Measurements from ENCODE around the gene POU6F2.
A peak's percentile ranks its signal among the peaks of the same experiment; 100 is the strongest.

The POU6F2 gene

DNA sequence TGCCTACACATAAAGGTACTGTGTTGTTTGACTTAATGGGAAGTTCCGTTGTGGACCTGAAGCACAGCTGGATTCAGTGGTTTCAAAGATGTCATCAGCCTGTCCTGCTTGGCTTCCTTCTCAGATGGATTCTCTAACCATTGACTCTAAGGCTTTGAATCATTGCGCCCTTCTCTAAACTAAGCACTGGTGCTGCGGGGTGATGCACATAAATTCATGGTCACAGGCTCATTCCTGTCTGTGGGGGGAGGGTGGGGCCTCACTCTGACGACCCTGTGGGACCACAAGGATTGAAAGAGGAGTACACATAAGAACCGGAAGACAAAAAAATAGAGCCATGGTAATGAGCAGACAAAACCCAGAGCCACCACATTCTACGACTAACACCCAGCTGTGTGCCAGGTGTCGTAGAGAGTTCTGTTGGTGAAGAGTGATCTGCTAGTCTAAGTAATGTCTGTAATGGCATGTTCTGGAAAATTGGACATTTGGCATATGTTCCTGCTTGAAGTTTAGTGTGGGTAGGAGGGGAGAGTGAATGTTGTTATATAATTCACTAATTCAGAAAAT is 491.2 kb downstream of the POU6F2 start:
- no peaks in the 10 kb centered on the region for H3K27me3 ChIP-seq (ENCODE audit: insufficient read depth, low read length, poor library complexity, severe bottlenecking)
- no peaks in the 10 kb centered on the region for H3K9me3 ChIP-seq (ENCODE audit: insufficient read depth, low read depth, low read length)
- H3K4me2 ChIP-seq (ENCODE audit: low read depth, low read length, poor library complexity, severe bottlenecking), result no peak overlapping the region
- no peak overlapping the region for H3K4me3 ChIP-seq (ENCODE audit: low read length, poor library complexity, severe bottlenecking)
- no peak overlapping the region for H2AFZ ChIP-seq (ENCODE audit: low read length)
- H4K20me1 ChIP-seq (ENCODE audit: insufficient read depth, low read length, poor library complexity, severe bottlenecking), result no peaks in the 10 kb centered on the region
- H3K4me1 ChIP-seq (ENCODE audit: insufficient read depth, low read length, poor library complexity, severe bottlenecking), result peaks cover 5% of the 10 kb centered on the region
- no peaks in the 10 kb centered on the region for H3F3A ChIP-seq (ENCODE audit: low read depth)
- TF ChIP-seq CTCF (conservative IDR thresholded peaks at IDR 0.05; ENCODE audit: low read length) (no peak), EZH2phosphoT487 (IDR thresholded peaks at IDR 0.05; ENCODE audit: borderline replicate concordance) (no peak)
- H3K9ac ChIP-seq (ENCODE audit: low read depth, low read length, poor library complexity, severe bottlenecking), result no peak overlapping the region
- no peaks in the 10 kb centered on the region for H3K36me3 ChIP-seq (ENCODE audit: insufficient read depth, low read length)
- H3K9me2 ChIP-seq (replicated peaks; ENCODE audit: low read depth, low read length), result no peaks in the 10 kb centered on the region
- H3K79me2 ChIP-seq (ENCODE audit: insufficient read depth, low read length), result no peaks in the 10 kb centered on the region

DNA sequence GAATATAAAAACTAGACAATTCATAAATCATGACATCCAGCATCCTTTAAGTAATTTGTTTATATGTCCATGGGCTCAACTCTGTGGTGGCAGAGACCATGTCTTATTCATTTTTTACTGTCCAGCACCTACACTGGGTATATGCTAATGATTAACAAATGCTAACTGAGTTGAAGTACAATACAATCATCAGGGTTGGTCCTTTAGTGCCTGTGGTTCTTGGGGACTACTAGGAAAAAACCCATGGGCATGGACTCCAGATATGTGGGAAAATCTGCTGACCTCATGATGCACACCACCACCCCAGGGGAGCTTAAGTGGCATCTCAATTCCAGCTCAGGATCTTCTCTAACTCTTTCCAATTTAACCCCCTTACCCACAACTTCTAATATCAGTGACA is 503.2 kb downstream of the POU6F2 start:
- no peaks in the 10 kb centered on the region for H3K79me2 ChIP-seq (ENCODE audit: insufficient read depth, low read length)
- H3K9me3 ChIP-seq (ENCODE audit: insufficient read depth, low read depth, low read length), result no peaks in the 10 kb centered on the region
- no peaks in the 10 kb centered on the region for H3K9me2 ChIP-seq (replicated peaks; ENCODE audit: low read depth, low read length)
- H4K20me1 ChIP-seq (ENCODE audit: insufficient read depth, low read length, poor library complexity, severe bottlenecking), result no peaks in the 10 kb centered on the region
- H3K4me2 ChIP-seq (ENCODE audit: low read depth, low read length, poor library complexity, severe bottlenecking), result no peak overlapping the region
- no peaks in the 10 kb centered on the region for H3K27me3 ChIP-seq (ENCODE audit: insufficient read depth, low read length, poor library complexity, severe bottlenecking)
- H3K36me3 ChIP-seq (ENCODE audit: insufficient read depth, low read length), result no peaks in the 10 kb centered on the region
- no peak overlapping the region for H3K4me3 ChIP-seq (ENCODE audit: low read length, poor library complexity, severe bottlenecking)
- no peak overlapping the region for H2AFZ ChIP-seq (ENCODE audit: low read length)
- no peaks in the 10 kb centered on the region for H3F3A ChIP-seq (ENCODE audit: low read depth)
- H3K4me1 ChIP-seq (ENCODE audit: insufficient read depth, low read length, poor library complexity, severe bottlenecking), result no peaks in the 10 kb centered on the region
- TF ChIP-seq CTCF (conservative IDR thresholded peaks at IDR 0.05; ENCODE audit: low read length) (no peak), EZH2phosphoT487 (IDR thresholded peaks at IDR 0.05; ENCODE audit: borderline replicate concordance) (no peak)
- H3K9ac ChIP-seq (ENCODE audit: low read depth, low read length, poor library complexity, severe bottlenecking), result no peak overlapping the region

- peak overlapping the region; percentile 45; the same call in 1 of the 2 replicates for H2AFZ ChIP-seq (ENCODE audit: low read length)
- no peaks in the 10 kb centered on the region for H3F3A ChIP-seq (ENCODE audit: low read depth)
- no peak overlapping the region for H3K9ac ChIP-seq (ENCODE audit: low read depth, low read length, poor library complexity, severe bottlenecking)
Measured at GRCh38 chr7:39488467-39489393, 511.0 kb downstream of the POU6F2 start.

More at GRCh38 chr7:39488467-39489393, 511.0 kb downstream of the POU6F2 start:
- Histone ChIP-seq H3K36me3 (ENCODE audit: insufficient read depth, low read length) (no peaks in the 10 kb centered on the region), H3K27me3 (ENCODE audit: insufficient read depth, low read length, poor library complexity, severe bottlenecking) (no peaks in the 10 kb centered on the region), H3K9me3 (ENCODE audit: insufficient read depth, low read depth, low read length) (no peaks in the 10 kb centered on the region), H4K20me1 (ENCODE audit: insufficient read depth, low read length, poor library complexity, severe bottlenecking) (no peaks in the 10 kb centered on the region), H3K9me2 (replicated peaks; ENCODE audit: low read depth, low read length) (no peaks in the 10 kb centered on the region), H3K79me2 (ENCODE audit: insufficient read depth, low read length) (no peaks in the 10 kb centered on the region), H3K4me2 (ENCODE audit: low read depth, low read length, poor library complexity, severe bottlenecking) (peak overlapping the region; percentile 25), H3K4me3 (ENCODE audit: low read length, poor library complexity, severe bottlenecking) (no peak overlapping the region), H3K4me1 (ENCODE audit: insufficient read depth, low read length, poor library complexity, severe bottlenecking) (peaks cover 13% of the 10 kb centered on the region)
- TF ChIP-seq EZH2phosphoT487 (IDR thresholded peaks at IDR 0.05; ENCODE audit: borderline replicate concordance) (no peak), CTCF (conservative IDR thresholded peaks at IDR 0.05; ENCODE audit: low read length) (no peak)

Measured in Loucy (cell line).